Esophagus squamous epithelium (tissue), 4 donors: ENCODE measurements around the gene SCAMP3.
"Not testable (repeated sequence)": the region's sequence is repeated elsewhere in the genome, so short reads cannot be mapped to it uniquely, and the experiment has no call there.

Experiments
- POLR2A ChIP-seq, 4 donors: fragments of 450-650 bp; IDR thresholded peaks; one replicate each; pipeline ENCODE4 v1.6.1; 2017; ENCODE audit warnings: antibody characterized with exemption in 4 of 4, mild to moderate bottlenecking in 4 of 4, moderate library complexity in 3 of 4
- TF ChIP-seq, protein P1 (sequence below), 6 experiments: fragments of 450-650 bp in 4 of 6; fragments of 200-600 bp in 2 of 6; sonication (generic) in 2 of 6; IDR thresholded peaks; one replicate each; pipeline ENCODE4 v1.5.1; 2016 to 2019; ENCODE audit warnings: antibody characterized with exemption in 6 of 6, mild to moderate bottlenecking in 4 of 6, moderate library complexity in 4 of 6

DNA sequence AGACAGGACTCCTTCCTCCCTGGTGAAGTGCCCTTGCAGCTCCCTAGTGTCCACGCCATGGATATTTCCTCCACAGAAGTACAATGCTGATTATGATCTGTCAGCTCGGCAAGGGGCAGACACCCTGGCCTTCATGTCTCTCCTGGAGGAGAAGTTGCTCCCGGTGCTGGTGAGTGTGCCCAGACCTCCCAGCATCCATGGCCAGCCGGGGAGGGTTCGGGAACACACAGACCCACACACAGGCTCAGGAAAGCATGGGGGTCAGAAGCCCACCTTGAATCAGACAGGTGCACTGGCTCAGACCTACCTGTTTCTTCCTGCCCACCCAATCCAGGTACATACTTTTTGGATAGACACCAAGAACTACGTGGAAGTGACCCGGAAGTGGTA is 50.1 kb downstream of the SCAMP3 start:
- TF ChIP-seq, protein P1, sequence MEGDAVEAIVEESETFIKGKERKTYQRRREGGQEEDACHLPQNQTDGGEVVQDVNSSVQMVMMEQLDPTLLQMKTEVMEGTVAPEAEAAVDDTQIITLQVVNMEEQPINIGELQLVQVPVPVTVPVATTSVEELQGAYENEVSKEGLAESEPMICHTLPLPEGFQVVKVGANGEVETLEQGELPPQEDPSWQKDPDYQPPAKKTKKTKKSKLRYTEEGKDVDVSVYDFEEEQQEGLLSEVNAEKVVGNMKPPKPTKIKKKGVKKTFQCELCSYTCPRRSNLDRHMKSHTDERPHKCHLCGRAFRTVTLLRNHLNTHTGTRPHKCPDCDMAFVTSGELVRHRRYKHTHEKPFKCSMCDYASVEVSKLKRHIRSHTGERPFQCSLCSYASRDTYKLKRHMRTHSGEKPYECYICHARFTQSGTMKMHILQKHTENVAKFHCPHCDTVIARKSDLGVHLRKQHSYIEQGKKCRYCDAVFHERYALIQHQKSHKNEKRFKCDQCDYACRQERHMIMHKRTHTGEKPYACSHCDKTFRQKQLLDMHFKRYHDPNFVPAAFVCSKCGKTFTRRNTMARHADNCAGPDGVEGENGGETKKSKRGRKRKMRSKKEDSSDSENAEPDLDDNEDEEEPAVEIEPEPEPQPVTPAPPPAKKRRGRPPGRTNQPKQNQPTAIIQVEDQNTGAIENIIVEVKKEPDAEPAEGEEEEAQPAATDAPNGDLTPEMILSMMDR (IDR thresholded peaks at IDR 0.05): not testable (repeated sequence)
- TF ChIP-seq POLR2A (IDR thresholded peaks at IDR 0.05): not testable (repeated sequence)
